LNCaP clone FGC (cell line): ENCODE data around the gene COL21A1.

ENCODE experiments used
- DNase-seq: peaks from one replicate; pipeline ENCODE4 v3.0.0-alpha.2; 2011; ENCODE audit warnings: low read depth
- H3K4me3 ChIP-seq: 2 replicates; pipeline ENCODE4 v1.5.1; 2011; ENCODE audit warnings: mild to moderate bottlenecking, low read depth, low read length, control low read depth
- CTCF ChIP-seq: IDR thresholded peaks from 2 replicates; pipeline ENCODE4 v1.5.1; 2012; ENCODE audit warnings: mild to moderate bottlenecking; ENCODE audit not compliant: control insufficient read depth, insufficient read depth; ENCODE audit errors: extremely low read depth

Gene COL21A1

GRCh38 chr6:56282391-56282790, 35.0 kb upstream of the COL21A1 start:
- no peak for TF ChIP-seq CTCF
- H3K4me3 ChIP-seq, result no peak overlapping the region
- no peak for DNase-seq

GRCh38 chr6:56280126-56280525, 32.7 kb upstream of the COL21A1 start:
- no peak for DNase-seq
- TF ChIP-seq CTCF, result no peak
- no peak overlapping the region for H3K4me3 ChIP-seq

DNA sequence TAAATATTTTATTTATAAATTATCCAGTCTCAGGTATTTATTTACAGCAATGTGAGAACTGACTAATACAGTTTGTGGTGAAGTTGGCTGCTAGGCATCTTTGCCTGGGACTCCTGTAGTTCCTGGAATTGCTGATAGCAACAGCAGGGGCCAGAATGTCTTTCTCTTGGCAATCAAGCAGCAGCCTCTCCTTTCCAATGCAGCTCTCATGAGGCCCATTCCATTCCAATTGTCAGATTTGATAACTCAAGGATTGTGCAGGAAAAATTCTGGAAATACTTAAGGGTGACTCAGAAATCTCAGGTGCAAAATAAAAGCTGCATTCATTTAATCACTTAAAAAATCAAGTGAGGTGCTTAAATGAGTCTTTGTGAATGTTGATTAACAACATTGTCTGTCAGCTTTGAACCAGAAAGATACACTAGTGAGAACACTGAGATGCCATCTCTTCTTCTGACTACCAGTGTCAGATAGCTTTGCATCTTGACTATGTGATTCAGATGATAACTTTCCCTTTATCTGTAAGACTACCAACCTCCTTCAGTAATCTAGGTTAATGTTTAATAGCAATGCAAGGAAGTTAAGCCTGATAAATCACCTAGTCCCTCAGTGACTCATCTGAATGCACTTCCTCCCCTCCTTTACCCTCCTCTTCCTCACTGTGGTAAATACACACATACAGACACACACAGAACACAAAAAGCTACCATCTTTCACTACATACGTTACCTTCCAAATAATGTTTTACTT, 32.1 kb upstream of the COL21A1 start:
- H3K4me3 ChIP-seq, result no peak overlapping the region
- TF ChIP-seq CTCF, result no peak
- no peak for DNase-seq

DNA sequence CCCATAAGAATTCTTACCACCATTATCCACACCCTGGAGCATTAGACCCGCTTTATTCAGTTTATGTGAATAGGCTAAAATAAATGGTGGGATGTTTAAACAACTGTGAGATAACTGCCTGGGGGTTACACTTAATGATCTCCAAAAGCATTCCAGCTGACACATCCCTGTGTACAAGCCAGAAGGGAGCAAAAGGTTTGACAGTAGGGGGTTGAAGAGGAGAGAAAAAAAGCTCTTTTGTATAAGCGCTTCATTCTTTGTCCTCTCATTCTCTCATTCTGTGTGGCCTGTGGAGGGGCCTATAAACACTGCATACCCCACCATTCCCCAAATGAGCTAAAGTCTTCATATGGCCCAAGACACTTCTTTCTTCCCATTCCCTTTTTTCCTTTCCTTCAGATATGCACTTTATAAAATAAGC, 30.8 kb upstream of the COL21A1 start:
- no peak for DNase-seq
- H3K4me3 ChIP-seq, result no peak overlapping the region
- no peak for TF ChIP-seq CTCF

DNA sequence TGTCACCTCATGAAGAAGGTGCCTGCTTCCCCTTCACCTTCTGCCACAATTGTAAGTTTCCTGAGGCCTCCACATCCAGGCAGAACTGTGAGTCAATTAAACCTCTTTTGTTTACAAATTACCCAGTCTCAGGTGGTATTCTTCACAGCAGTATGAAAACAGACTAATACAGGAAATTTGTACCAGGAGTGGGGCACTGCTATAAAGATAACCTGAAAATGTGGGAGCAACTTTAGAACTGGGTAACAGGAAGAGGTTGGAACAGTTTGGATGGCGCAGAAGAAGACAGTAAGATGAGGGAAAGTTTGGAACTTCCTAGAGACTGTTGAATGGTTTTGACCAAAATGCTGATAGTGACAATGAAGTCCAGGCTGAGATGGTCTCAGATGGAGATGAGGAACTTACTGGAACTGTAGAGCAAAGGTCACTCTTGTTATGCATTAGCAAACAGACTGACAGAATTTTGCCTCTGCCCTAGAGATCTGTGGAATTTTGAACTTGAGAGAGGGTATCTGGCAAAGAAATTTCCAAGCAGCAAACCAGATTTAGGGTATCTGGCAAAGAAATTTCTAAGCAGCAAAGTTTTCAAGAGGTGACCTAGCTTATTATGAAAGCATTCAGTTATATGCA, 23.5 kb upstream of the COL21A1 start:
- DNase-seq, result no peak

DNA sequence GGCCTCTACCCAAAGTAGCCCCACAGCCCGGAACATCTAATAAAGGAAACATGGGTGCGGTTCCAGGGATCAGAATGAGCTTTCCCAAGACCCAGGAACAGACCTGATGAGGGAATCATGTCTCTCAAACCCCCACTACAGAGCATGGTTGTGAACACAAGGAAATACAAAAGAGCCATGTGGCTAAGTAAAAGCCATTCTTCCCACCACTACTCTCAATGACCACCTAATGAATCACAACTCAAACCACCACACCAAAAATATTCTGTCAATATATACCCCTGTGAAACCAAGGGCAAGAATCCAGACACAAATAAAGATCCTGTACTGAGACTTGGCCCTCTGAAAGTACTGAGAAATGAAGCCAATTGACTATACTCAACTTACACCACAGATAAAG, 20.9 kb upstream of the COL21A1 start:
- H3K4me3 ChIP-seq, result no peak overlapping the region
- DNase-seq, result no peak
- no peak for TF ChIP-seq CTCF

More for the DNA sequence above, 23.5 kb upstream of the COL21A1 start:
- no peak overlapping the region for H3K4me3 ChIP-seq
- TF ChIP-seq CTCF, result no peak
